GM19025 (cell line): ENCODE measurements around the gene SETBP1.

Experiments used
- ATAC-seq: cut with Tn5 transposase; IDR thresholded peaks from one replicate; pipeline ENCODE4 v1.9.1; 2021; ENCODE audit warnings: mild to moderate bottlenecking, low read depth, moderate library complexity; ENCODE audit not compliant: unreplicated experiment

Gene SETBP1

DNA sequence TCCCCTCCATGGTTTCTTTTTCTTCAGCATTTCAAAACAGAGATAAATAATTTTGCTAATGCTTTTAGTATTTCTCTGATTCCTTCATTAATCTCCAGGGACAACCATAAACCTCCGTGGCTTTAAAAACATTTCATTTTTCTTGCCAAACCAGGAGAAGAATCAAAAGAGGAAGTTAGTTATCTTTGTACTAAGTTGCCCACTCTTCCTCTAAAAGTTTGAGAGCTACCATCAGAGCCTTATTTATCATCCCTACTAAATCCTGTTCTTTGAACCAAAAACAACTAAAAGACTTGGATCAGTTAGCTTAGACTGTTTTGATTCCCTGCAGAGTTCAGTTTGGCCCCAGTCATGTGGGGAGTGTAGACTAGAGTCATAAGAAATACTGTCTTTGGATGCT is 208.4 kb downstream of the SETBP1 start:
- ATAC-seq = no peak

DNA sequence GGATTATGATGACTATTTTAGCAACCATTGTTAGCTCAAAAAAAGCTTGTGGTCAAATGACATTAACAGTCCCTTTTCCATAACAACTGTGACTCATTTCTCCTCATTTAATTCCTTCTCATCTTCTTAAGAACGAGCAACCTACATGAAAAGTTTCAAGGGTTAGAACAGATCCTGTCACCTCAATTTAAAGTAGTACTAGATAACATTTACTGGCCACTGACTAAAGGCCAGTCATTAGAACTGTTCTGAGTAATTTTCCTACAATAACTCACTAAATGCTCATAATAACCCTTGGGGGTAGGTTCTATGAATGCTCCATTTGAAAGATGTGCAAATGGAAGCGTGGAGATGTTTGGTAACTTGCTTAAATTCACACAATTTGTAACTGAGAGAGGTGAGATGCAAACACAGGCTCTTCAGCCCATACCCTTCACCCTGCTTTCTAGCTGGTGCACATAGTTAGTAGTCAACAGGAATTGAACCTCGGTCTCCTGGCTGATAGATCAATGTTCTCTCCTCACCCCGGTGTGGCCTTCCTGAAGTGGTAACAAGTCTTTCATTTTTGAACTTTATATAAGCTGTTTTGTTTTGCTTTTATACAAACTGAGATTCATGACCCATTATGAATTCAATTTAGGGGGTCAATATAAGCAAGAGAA is 212.5 kb downstream of the SETBP1 start:
- ATAC-seq = no peak

DNA sequence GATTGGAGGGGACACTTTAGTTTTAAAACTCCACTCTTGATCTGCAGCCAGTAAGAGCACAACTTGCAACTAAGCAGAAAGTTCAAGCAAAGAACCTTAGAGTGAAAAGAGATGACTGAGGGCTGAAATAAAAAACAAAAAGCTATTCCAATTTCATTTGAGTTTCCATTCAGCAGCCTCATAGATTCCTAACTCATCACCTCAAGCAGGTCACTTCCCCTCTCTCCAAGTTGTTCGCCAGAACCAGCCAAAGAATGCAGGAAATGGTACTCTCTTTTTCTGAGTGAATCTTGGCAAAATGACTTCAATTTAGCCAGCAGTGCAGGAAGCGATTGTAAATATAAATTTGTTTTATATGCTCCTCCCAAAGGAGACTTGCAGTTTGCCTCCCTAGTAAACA is 213.3 kb downstream of the SETBP1 start:
- no peak for ATAC-seq

- peak; percentile 60 for ATAC-seq
Measured at GRCh38 chr18:44895176-44895798, 214.6 kb downstream of the SETBP1 start.

GRCh38 chr18:44896846-44897245 is 216.2 kb downstream of the SETBP1 start:
- no peak for ATAC-seq

- no peak for ATAC-seq
Measured at GRCh38 chr18:44897411-44897810, 216.7 kb downstream of the SETBP1 start.

DNA sequence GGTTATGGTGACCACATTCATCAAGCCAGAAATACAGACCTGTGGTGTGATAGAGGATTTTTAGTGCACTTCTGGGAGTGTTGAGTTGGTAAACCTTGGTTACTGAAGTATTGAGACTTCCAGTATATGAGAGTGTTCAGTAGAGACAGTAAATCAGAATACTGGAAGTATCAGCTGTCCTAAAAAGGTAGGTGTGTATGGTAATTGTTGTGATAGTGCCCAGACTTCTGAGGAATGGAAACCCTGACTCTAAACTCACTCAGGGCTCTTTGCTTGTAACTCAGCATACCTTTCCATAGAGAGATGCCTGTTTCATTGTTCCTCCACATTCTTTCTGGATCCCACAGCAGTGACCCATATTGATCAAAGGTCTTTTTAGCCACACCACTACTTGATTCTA is 217.1 kb downstream of the SETBP1 start:
- ATAC-seq = no peak

DNA sequence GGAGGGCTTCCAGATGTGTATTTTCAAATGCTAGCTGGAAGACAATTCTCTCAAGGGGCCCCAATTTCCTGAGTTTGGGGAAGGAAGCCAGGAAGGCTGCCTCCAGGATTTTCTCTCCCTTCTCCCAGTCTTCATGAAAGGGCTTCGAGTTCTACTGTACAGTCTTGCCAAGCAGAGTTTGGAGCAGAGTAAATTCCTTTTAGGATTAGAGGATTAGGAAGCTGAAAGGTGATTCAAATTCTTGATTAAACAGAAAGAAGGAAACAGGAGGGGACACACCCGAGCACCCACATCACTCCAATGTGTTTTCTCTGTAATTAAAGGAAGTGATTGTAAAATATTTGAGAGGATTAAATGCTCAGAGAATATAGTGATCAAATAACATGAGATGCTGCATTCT is 217.8 kb downstream of the SETBP1 start:
- ATAC-seq = no peak

GRCh38 chr18:44899832-44900231 is 219.1 kb downstream of the SETBP1 start:
- no peak for ATAC-seq

DNA sequence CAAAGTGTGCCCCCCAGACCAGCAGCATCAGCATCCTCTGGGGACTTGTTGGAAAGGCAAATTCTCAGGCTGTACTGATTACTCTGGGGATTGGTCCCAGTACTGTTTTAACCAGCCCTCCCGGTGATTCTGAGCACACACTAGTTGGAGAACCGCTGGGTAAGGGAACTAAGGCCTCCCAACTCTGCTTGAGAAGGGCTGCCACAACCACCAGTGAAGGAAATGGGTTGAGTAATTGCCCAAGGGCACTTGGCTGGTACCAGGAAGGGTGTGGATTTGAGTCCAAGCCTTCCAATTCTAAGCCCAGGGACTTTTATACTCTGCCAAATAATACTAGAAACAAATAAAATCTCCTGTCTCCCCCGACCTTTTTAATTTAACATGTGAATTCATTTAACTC is 219.9 kb downstream of the SETBP1 start:
- ATAC-seq = no peak

DNA sequence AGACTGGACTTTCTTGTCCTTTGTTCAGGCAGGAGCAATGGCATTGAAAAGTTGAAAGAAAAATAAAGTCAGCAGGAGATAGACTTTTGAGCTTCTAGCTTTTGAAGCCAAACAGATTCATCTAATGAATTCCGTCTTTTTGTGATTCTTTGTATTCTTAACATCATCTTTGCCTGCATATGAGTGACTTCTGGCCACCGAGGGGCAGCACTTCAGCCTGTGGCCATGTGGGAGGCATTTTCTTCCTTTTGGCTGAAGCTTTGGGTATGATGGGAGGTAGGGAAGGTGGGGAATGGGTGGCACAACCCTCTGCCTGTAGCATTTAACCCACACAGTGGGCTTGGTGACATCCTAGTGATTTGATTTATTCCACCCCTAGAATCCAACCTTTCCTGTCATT is 220.6 kb downstream of the SETBP1 start:
- ATAC-seq = no peak

- ATAC-seq = no peak
Measured at GRCh38 chr18:44903327-44903726, 222.6 kb downstream of the SETBP1 start.

- no peak for ATAC-seq
Measured at GRCh38 chr18:44904768-44905167, 224.1 kb downstream of the SETBP1 start.

GRCh38 chr18:44909191-44909719 is 228.6 kb downstream of the SETBP1 start:
- ATAC-seq = peak; percentile 82

GRCh38 chr18:44911260-44911659 is 230.6 kb downstream of the SETBP1 start:
- no peak for ATAC-seq

- ATAC-seq = no peak
Measured at GRCh38 chr18:44911773-44912172, 231.1 kb downstream of the SETBP1 start.

GRCh38 chr18:44912740-44913478 is 232.2 kb downstream of the SETBP1 start:
- ATAC-seq = no peak

DNA sequence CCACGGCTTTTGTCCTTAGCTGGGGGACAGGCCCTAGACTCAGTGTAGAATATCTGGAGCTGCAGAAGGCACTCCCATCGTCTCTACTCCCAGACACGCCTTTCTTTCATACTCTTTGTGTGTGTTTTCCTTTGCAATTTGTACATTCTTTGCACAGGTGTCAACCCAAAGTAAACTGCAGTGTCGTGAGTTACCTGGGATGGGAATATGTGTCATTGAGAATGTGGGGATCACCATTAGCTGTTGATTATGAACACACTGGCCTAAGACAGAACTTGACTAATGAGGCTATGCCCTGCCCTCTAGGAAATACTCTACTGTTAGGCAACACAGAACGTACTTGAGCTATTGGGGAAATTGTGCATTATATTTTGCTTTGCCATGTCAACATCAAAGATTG is 233.3 kb downstream of the SETBP1 start:
- no peak for ATAC-seq

DNA sequence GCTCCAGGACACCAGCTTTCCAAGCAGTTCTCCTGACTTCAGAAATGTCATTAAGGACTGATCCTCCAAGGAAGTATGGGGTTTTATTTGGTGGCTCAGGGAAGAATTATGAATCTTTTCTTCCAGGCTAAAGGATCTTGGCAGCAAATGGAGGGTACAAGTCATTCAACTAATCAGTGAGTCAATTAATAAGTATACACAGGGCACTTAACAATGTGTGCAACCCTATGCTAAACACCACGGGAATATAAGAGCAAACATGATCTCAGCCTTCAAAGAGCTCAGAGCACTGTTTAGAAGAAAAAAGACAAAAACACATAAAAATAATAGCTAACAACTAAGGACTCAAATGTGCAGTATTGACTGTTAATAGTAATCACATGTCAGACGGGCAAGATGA is 234.5 kb downstream of the SETBP1 start:
- no peak for ATAC-seq

DNA sequence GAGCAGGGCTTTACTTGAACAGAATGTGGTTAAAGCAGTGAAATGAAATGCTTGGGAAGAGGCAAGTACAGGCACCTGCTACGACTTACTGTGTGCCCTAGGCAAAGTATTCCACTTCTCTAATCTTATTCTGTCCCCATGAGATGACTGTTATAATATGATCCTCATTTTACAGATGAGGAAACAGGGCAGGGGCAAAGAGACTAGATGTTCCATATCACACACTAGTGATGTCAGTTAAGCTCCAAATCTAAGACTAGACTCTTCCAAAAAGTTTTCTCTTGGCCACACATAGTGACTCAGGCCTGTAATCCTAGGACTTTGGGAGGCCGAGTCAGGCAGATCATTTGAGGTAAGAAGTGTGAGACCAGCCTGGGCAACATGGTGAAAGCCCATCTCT is 235.0 kb downstream of the SETBP1 start:
- no peak for ATAC-seq

GRCh38 chr18:44916429-44917207 is 235.9 kb downstream of the SETBP1 start:
- no peak for ATAC-seq
